GM18511 (cell line): ENCODE results near the gene CDKAL1.
A peak's percentile ranks its signal among the peaks of the same experiment; 100 is the strongest.

Source experiments
- ATAC-seq: cut with Tn5 transposase; IDR thresholded peaks from one replicate; pipeline ENCODE4 v1.9.1; 2021; ENCODE audit warnings: mild to moderate bottlenecking, moderate library complexity; ENCODE audit not compliant: unreplicated experiment

The CDKAL1 gene

DNA sequence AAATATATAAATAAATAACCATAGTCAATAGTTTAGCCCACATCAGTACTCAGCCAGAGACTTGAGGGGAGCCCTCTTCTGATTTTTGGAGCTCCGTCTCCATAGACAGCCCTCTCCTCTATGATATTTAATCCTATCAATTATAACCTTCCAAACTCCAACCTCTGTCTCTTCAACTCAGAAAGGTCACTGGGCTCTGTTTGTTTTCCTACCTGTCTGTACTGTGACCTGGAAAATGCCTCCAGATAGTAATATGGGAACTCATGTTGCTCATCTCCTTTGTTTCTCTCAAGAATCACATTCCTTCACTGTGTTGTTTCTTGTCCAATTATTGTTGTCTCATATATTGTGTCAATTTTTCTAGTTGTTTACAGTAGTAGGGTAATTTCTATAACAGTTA is 409.7 kb downstream of the CDKAL1 start:
- no peak for ATAC-seq

DNA sequence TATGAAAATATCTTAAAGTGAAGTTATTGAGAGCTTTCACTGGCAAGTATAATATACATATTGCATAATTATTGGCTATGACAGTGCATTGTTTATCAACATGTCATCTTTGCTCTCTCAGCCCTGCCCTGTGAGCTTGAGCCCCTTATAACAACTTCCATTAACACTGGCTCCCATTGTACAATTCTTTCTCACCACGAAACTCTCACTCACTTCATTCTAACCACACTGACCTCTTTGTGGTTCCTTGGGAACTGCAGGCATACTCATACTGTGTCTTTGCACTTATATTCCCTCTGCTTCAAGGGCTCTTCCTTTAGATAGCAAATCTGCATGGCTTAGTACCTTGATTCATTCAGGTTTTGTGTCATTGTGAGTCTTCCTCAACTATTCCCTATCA is 411.8 kb downstream of the CDKAL1 start:
- ATAC-seq = peak; percentile 92

DNA sequence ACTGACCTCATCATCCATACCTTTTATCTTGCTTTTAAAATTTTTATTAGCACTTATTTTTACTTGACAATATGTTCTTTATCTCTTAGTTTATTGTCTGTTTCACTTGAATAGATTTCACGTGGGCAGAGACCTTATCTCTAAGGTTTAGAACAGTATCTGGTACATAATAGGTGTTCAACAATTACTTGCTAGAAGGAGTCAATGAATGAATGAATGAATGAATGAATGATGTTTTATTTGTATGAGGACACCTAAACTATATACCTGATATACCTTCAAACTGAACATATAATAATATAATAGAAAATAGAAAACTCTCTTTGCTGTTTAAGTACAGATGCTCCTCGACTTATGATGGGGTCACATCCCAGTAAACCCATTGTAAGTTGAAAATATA is 412.6 kb downstream of the CDKAL1 start:
- ATAC-seq = no peak

DNA sequence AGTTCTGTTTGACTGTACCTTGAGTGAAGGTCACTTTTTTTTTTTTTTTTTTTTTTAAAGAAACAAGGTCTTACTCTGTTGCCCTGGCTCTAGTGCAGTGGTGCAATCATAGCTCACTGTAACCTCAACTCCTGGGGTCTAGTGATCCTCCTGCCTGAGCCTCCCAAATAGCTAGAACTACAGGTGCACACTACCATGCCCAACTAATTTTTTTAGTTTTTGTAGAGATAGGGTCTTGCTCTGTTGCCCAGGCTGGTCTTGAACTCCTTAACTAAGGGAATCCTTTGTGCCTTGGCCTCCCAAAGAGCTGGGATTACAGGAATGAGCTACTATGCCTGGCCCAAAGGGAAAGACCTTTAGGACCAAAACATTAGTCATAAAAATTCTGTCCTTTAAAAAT is 413.7 kb downstream of the CDKAL1 start:
- ATAC-seq = no peak

DNA sequence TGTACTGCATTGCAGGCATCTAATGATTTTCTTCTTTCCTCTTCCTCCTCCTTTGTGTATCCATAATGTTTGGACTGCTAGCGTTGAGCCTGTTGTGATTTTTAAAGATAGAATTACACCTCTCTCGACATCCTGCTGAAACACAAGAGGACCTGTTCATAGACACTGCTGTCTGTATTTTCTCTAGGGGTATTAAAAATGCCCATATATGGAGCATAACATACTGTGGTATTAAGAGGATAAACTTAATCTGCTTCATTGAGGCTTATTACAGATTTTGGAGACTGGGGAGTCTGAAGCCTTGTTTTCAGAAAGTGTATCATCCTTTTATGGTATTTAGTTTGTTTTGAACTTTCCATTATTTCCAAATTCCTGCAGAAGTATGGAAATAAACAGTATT is 414.3 kb downstream of the CDKAL1 start:
- ATAC-seq = no peak

DNA sequence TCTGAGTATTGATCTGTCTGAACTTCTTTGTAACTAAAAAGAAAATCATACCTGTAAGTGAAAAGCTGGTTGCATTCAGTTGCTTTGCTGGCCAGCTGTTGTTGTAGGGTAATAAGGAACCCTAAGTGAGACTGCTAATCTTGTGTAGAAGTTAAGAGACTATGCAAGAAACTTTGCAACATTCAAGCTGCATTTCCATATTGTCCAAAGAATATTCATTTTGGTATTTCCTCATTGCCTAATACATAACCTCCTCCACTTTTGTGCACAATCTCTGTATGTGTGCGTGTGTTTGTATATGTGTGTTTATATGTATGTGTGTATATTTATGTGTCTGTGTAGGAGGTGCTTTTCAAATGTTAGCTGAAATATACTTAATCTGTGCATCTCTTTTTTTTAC is 414.9 kb downstream of the CDKAL1 start:
- no peak for ATAC-seq

DNA sequence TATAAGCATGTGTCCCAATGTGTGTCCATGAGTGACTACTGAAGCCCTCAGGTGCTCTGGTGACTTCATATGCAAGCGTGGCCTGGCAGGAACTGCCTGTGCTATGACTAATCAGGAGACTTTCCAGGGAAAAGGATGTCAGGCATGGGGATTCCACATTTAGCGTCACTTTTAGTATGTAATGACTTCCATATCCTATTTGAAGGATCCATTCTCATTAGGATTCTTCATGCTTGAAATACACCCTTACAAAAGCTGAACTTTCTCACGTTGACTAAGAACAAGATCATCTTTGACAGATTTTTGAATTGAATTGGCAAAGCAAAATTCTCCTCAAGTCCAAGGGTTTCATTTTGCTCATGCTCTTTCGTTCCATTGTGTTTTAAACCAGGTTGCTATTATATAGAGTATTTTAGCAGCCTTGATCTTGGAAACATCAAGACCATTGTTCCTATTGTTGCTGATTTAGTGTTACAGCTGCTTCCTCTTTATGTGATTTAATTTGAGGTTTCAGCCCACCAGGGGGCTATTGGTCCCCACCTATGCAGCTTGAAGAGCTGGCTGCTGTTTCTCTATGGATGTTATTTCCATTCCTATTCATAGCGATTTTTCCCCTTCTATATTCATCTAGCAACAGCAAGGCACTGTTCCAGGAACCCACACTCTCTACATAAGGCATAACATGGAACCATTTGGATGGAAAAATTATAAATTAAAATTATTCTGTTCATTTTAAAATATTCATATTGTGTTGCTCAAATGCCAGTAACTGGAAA is 418.6 kb downstream of the CDKAL1 start:
- no peak for ATAC-seq

DNA sequence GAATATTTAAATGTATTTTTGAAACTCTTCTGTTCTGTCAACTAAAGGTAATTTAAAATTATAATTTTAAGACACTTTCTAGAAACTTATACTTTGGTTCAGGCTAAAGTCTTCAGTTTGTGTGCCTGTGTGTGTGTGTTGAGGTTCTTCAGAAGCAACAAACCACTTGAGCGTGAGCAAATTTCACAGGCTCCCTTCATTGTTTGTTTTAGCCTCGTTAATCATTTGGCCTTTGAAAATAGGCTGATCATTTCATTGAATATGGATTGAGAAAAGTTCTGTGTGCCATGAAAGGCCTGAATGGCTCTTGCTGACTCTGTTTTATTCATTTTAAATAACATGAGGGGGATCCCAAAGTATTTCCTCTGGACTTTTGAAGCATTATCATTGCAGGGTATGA is 420.1 kb downstream of the CDKAL1 start:
- no peak for ATAC-seq

DNA sequence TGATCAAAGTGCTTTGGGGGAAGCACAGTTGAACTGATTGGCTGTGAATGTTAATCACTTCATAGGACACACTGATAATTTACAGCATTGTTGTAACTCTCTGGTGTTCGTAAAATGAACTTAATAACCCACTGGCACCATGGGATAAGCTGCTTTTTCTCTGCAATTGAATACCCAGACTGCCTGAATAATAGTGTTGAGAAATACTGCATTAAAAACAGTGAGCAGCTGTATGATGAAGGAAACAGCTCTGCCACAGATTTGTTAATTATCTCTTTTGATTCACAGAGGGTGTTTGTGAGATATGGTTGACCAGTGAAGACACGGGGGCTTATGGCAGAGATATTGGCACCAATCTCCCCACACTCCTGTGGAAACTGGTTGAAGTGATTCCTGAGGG is 420.9 kb downstream of the CDKAL1 start:
- ATAC-seq = no peak

DNA sequence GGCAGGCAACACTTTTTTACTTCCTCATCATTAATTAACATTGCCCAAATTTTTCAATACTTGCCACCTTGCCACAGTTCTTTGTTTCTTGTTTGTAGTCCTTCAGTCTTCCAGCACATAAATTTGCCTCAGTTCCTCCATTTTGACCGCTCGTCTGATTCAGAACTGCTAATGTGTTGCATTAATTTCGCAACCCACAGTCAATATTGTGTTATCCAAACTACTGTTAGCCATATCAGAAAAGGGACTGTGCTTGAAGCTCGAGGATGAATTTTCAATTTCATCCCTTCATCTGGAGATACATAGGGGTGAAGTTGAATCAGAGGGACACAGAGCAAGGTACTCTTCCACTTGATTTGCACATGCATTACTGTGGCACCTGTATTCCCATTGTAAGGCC is 421.5 kb downstream of the CDKAL1 start:
- ATAC-seq = no peak

DNA sequence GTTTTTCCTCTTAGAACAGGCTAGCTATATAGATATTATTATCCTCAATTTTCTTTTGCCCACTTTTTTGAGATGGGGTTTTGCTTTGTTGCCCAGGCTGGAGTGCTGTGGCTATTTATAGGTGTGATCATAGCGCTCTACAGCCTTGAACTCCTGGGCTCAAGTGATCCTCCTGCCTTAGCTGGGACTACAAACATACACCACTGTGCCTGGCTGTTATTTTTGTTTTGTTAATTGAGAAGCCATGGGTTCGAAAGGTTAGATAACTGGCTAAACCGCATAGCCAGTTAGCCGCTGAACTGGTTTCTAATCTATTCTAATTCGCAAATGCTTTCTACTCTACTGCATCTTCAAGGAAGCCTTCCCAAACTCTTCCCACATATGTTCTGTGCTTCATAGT is 425.8 kb downstream of the CDKAL1 start:
- no peak for ATAC-seq

DNA sequence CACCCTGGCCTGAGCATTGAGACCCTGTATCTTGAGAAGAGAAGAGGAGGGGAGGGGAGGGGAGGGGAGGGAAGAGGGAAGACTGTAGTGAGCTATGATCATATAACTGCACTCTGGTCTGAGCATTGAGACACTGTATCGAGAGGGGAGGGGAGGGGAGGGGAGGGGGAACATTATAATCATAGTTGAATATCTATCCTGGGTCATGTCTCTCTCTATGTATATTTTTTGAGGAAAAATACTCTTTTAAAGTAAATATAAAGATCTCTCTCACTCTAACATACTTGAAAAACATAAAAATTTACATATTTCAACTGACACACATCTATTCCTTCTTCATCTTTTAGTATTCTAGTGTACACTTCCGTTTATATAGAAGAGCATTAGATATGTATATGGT is 431.0 kb downstream of the CDKAL1 start:
- ATAC-seq = no peak

DNA sequence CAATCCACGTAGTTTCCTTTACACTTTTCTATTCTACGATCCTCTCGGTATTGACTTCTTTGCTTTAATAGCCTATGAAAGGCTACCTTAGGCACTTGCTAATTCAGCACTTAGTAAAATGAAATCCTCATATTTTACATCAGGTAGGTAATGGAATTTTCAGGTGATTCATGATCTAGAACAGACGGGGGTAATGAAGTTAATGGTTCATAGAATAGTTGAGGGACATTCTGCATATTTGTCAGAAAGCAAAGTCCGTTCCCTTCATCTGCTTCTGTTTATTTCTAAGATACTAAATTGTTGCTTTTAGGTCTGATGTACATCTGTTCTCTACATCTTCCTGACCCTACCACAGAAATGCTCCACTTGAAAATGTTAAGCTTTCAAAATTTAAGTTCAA is 431.7 kb downstream of the CDKAL1 start:
- ATAC-seq = no peak

DNA sequence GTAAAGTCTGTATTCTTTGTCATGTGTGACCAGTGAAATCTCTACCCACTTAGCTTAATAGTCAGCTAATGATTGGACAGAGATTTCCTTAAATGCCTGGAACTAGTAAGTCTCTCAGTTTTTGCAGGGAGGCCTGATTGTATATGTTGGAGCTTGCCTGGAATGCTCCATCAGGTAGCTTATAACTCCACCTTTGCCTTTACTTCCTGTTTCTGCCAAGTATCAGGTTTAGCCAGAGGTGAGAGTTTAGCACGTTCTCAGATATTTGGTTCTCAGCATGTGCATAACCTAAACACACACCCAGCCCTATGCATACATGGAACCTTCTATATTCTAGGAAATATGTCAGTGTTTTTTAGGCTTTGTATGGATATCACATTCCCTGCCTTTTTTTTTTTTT is 435.3 kb downstream of the CDKAL1 start:
- ATAC-seq = no peak

DNA sequence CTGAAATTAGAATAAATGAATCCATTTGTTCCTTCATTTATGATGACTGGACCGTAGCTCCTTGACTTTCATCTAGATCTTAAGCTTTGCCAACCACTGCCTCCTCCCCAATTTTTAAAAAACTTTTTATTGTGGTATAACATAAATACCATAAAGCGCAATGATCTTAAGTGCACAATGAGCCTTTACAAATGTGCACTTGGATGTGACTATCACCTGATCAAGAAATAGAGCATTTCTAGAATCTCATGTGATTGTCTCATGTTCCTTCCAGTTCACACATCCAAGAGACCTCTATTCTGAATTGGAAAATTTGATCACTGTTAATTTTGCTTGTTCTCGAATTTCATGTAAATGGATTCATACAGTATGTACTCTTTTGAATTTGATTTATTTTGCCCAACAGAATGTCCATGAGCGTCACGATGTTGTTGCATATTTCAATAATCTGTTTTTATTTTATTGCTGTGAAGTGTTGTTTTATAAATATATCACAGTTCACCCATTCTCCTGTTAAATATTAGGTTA is 442.2 kb downstream of the CDKAL1 start:
- ATAC-seq = no peak

DNA sequence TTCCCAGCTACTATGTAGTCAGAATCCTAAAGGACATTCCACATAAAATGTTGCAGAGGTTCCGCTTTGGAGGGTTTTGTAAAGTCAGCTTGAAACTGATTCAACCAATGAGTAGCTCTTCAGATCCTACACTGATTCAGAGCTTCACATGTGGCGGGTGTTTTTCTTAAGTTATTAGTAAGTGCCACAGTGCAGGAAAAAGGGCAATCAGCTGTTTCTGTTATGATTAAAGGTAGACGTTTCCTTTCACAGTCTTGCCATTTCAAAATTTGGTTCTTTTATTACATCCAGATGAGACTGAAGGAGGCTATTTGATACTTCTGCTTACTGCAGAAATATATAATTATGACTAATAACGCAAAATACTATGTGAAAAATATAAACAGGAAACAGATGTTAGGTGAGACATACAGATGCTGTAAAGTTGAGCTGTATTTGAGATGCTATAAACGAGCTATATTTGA is 443.9 kb downstream of the CDKAL1 start:
- peak; percentile 86 for ATAC-seq

DNA sequence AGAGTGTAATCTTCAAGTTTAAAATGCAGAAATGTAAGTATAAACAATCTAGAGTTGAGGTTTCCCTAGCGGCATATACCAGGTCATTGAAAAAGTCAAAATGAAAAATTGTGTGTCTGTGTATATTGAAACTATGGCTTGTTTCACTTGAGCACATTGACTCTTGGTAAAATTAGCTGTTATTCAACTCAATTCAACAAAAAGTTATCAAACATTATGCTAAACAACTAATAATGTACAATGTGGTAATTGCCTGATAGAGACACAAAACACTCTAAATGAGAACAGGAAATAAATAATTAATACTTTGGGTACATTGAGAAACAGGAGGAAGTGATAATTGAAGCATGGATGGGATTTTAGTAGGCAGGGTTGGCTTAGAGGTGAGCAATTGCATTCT is 444.8 kb downstream of the CDKAL1 start:
- peak; percentile 42 for ATAC-seq

DNA sequence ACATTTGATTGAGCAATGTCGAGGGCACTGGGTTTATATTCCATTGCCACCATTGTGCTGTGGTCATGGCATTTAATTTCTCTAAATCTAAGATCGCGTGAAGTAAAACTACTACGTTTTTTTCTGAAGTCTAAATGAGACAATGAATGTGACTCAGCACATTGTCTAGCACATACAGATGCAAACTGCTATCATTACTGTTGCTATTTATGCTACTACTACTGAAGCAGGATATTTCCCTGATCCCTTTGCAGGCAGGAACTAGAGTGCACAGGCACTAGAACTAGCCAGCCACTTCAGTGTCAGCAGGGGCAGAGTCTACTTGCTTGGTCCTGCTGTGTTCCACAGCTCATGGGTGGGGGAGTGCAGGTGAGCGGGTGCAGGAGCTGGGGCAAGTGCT is 449.7 kb downstream of the CDKAL1 start:
- ATAC-seq = no peak

DNA sequence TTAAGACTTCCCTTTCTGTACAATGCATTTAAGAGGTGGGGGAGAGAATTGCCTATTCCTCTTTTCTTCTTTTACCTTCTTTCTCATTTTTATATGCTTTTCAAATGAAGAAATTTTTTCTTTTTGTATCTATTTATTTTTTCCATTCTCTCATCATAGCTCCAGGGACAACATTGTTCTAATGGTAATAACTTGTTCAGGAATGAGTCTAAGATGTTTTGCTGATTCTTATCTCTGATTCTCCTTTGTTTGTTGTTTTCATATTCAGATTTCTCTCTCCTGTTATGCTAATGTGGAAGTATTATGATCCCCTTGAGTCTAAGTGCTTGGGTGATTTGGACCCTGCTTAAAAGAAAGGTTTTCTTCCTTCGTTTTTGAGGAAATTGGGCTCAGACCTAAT is 451.6 kb downstream of the CDKAL1 start:
- no peak for ATAC-seq

DNA sequence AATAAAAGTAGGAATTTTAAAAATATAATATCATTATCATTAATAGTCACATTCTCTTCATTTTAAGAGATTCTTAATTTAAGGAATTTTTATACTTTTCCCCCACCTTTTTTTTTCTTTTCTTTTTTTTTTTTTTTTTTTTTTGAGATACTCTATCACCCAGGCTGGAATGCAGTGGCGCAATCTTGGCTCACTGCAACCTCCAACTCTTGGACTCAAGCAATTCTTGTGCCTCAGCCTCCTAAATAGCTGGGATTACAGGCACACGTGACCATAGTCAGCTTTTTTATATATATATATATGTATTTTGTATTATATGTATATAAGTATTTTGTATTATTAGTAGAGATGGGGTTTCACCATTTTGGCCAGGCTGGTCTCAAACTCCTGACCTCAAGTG is 457.7 kb downstream of the CDKAL1 start:
- no peak for ATAC-seq

DNA sequence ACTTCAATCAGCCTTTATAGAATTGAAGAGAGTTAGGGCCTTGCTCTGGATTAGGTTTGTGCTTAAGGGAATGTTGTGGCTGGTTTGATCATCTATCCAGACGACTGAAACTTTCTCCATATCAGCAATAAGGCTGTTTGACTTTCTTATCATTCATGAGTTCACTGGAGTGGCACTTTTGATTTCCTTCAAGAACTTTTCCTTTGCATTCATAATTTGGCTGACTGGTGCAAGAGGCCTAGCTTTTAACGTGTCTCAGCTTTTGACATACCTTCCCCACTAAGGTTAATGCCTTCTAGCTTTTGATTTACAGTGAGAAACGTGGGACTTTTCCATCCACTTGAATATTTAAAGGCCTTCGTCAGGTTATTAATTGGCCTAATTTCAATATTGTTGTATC is 461.8 kb downstream of the CDKAL1 start:
- ATAC-seq = no peak

DNA sequence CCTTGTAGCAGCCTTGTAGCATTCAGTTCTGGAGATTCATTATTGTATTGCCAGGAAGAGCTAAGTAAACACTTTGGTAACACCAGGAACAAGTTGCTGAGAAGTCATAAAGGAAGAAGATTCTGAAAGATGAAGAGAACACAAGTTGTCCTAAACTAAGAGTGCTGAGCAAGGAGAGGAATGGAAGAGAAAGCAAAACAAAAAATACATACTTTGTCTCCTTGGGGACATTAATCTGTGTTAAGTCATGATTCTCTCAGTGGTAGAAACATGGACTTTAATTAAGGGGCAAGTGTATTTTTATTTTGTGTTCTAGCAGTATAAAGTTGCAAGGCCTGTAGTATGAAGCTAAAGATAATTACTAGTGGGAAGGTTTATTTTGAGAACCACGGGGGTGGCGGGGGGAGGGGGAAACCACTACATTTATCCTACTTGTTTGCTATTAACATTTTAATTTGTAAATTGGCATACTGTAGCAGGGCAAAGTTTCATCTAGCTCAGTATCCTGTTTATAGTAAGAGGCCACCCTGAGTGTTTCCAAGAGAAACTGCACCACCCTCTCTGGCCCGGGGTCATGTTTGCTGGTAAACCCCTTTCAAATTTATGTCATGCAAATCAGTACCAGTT is 463.0 kb downstream of the CDKAL1 start:
- peak; percentile 53 for ATAC-seq

DNA sequence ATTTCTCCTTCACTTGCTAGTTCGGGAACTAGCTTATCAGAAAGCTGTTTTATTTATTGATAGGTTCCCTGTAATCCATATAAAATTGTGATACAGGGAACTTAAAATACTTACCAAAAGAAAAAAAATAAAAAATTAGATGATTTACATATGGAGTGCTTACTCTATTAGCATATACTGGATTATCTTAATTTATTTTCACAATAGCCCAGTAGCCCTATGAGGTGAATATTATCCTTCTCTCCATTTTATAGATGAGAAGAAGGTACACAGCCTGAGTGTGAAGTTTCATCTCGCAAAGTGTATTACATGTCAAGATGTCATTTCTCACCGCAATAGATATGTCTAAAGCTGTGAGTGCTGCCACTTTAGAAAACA is 463.5 kb downstream of the CDKAL1 start:
- ATAC-seq = no peak
